SK-N-SH treated with all-trans-retinoic acid at 6 μM for 48 hours (cell line): ENCODE results near the gene PRKG1.

Experiments
- ATAC-seq: fragments of 200-7000 bp; cut with Tn5 transposase; 3 replicates; pipeline ENCODE4 v1.9.1; 2020; ENCODE audit warnings: mild to moderate bottlenecking, moderate library complexity
- ARNTL ChIP-seq: fragments of 450-650 bp; formaldehyde crosslinking; IDR thresholded peaks from 2 replicates; pipeline ENCODE4 v1.5.0; 2020; ENCODE audit warnings: low read depth, mild to moderate bottlenecking, moderate library complexity, borderline replicate concordance
- BACH2 ChIP-seq: fragments of 250-450 bp; sonication (Bioruptor Pico); IDR thresholded peaks from 2 replicates; pipeline ENCODE4 v1.9.0; 2021; ENCODE audit warnings: mild to moderate bottlenecking, borderline replicate concordance
- CSDC2 ChIP-seq: fragments of 250-450 bp; sonication (Bioruptor Pico); IDR thresholded peaks from 2 replicates; pipeline ENCODE4 v1.5.0; 2020; ENCODE audit warnings: mild to moderate bottlenecking, moderate library complexity
- ESRRG ChIP-seq: fragments of 250-450 bp; sonication (Bioruptor Pico); IDR thresholded peaks from 2 replicates; pipeline ENCODE4 v1.6.1; 2021; ENCODE audit warnings: mild to moderate bottlenecking
- ISL1 ChIP-seq: fragments of 250-450 bp; sonication (Bioruptor Pico); IDR thresholded peaks from 2 replicates; pipeline ENCODE4 v2.1.2; 2022; ENCODE audit warnings: mild to moderate bottlenecking, moderate library complexity
- OSR1 ChIP-seq: fragments of 250-450 bp; sonication (Bioruptor Pico); IDR thresholded peaks from 2 replicates; pipeline ENCODE4 v1.8.0; 2022; ENCODE audit warnings: moderate library complexity, mild to moderate bottlenecking, inconsistent platforms
- PPARA ChIP-seq: fragments of 250-450 bp; sonication (Bioruptor Pico); IDR thresholded peaks from 2 replicates; pipeline ENCODE4 v1.5.0; 2020; ENCODE audit warnings: mild to moderate bottlenecking, borderline replicate concordance
- RARB ChIP-seq: fragments of 250-450 bp; sonication (Bioruptor Pico); IDR thresholded peaks from 2 replicates; pipeline ENCODE4 v1.8.0; 2021; ENCODE audit warnings: mild to moderate bottlenecking, moderate library complexity
- SNAI2 ChIP-seq: fragments of 250-450 bp; sonication (Bioruptor Pico); IDR thresholded peaks from 2 replicates; pipeline ENCODE4 v1.5.0; 2020; ENCODE audit warnings: mild to moderate bottlenecking, moderate library complexity
- TCF4 ChIP-seq: fragments of 250-450 bp; sonication (Bioruptor Pico); IDR thresholded peaks from 2 replicates; pipeline ENCODE4 v1.8.0; 2021; ENCODE audit warnings: mild to moderate bottlenecking, moderate library complexity, borderline replicate concordance
- TOX ChIP-seq: fragments of 250-450 bp; sonication (Bioruptor Pico); IDR thresholded peaks from 2 replicates; pipeline ENCODE4 v1.8.0; 2021; ENCODE audit warnings: mild to moderate bottlenecking, moderate library complexity, borderline replicate concordance
- ZC3H10 ChIP-seq: fragments of 250-450 bp; sonication (Bioruptor Pico); IDR thresholded peaks from 2 replicates; pipeline ENCODE4 v1.5.1; 2021; ENCODE audit warnings: mild to moderate bottlenecking, moderate library complexity
- ZNF565 ChIP-seq: fragments of 450-650 bp; formaldehyde crosslinking; conservative IDR thresholded peaks from 2 replicates; pipeline ENCODE4 v1.5.0; 2020; ENCODE audit warnings: low read depth, mild to moderate bottlenecking, moderate library complexity
- ZNF8 ChIP-seq: fragments of 450-650 bp; formaldehyde crosslinking; IDR thresholded peaks from 2 replicates; pipeline ENCODE4 v1.5.0; 2020; ENCODE audit warnings: mild to moderate bottlenecking, moderate library complexity
- TF ChIP-seq, protein P1 (sequence below): fragments of 250-450 bp; sonication (Bioruptor Pico); IDR thresholded peaks from 2 replicates; pipeline ENCODE4 v1.5.0; 2020; ENCODE audit warnings: mild to moderate bottlenecking, moderate library complexity
- TF ChIP-seq, protein P2 (sequence below): fragments of 250-450 bp; sonication (Bioruptor Pico); IDR thresholded peaks from 2 replicates; pipeline ENCODE4 v1.8.0; 2021; ENCODE audit warnings: low read depth, mild to moderate bottlenecking, moderate library complexity, borderline replicate concordance
- TF ChIP-seq, protein P3 (sequence below): fragments of 250-450 bp; sonication (Bioruptor Pico); IDR thresholded peaks from 2 replicates; pipeline ENCODE4 v1.5.1; 2020; ENCODE audit warnings: low read depth, mild to moderate bottlenecking, moderate library complexity

The PRKG1 gene

DNA sequence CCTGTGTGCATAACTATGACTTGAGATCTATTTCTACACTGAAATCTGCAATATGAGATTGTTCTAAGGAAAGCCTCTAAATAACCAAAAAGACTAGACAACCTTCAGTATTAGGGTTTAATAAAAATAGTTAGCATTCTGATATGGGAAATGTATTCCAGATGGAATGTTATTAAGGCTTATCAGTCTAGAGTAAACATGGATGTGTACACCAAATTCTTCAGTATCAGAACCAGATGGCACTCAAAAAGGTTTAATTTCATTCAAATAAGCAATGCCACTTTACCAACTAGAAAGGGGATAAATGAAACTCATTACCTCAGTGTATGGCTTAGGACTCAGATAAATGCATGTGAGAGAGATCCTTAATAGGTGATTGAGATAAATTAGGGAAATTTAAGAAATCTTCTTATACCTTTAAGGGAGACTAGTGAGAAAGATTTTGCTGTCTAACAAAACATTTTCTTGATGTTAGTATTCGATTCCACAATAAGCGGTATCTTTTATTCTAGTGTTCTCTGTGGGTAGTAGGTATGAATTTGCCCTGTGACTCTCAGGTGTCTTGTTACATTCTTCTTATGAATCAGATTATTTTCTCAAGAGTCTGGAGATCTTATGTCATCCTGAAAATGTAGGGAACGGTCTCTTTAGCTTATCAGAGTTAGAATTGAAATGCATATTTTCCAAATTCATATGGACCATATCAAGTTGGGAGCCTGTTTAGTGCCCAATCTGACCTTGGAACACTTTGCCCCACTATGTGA is 159.2 kb downstream of the PRKG1 start:
- peak; percentile 33; the same call in 2 of the 3 replicates for ATAC-seq
- no peak for TF ChIP-seq BACH2 (CRISPR knock-in tag)
- TF ChIP-seq ESRRG (CRISPR knock-in tag), result 0 out of 2 replicates have a peak, but pooled peaks have one; percentile 49
- TF ChIP-seq, protein P1, sequence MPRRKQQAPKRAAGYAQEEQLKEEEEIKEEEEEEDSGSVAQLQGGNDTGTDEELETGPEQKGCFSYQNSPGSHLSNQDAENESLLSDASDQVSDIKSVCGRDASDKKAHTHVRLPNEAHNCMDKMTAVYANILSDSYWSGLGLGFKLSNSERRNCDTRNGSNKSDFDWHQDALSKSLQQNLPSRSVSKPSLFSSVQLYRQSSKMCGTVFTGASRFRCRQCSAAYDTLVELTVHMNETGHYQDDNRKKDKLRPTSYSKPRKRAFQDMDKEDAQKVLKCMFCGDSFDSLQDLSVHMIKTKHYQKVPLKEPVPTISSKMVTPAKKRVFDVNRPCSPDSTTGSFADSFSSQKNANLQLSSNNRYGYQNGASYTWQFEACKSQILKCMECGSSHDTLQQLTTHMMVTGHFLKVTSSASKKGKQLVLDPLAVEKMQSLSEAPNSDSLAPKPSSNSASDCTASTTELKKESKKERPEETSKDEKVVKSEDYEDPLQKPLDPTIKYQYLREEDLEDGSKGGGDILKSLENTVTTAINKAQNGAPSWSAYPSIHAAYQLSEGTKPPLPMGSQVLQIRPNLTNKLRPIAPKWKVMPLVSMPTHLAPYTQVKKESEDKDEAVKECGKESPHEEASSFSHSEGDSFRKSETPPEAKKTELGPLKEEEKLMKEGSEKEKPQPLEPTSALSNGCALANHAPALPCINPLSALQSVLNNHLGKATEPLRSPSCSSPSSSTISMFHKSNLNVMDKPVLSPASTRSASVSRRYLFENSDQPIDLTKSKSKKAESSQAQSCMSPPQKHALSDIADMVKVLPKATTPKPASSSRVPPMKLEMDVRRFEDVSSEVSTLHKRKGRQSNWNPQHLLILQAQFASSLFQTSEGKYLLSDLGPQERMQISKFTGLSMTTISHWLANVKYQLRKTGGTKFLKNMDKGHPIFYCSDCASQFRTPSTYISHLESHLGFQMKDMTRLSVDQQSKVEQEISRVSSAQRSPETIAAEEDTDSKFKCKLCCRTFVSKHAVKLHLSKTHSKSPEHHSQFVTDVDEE, result peak; percentile 75
- TF ChIP-seq, protein P2, sequence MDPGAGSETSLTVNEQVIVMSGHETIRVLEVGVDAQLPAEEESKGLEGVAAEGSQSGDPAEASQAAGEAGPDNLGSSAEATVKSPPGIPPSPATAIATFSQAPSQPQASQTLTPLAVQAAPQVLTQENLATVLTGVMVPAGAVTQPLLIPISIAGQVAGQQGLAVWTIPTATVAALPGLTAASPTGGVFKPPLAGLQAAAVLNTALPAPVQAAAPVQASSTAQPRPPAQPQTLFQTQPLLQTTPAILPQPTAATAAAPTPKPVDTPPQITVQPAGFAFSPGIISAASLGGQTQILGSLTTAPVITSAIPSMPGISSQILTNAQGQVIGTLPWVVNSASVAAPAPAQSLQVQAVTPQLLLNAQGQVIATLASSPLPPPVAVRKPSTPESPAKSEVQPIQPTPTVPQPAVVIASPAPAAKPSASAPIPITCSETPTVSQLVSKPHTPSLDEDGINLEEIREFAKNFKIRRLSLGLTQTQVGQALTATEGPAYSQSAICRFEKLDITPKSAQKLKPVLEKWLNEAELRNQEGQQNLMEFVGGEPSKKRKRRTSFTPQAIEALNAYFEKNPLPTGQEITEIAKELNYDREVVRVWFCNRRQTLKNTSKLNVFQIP (CRISPR knock-in tag), result no peak
- 0 out of 2 replicates have a peak, but pooled peaks have one; percentile 50 for TF ChIP-seq SNAI2 (CRISPR knock-in tag)
- TF ChIP-seq, protein P3, sequence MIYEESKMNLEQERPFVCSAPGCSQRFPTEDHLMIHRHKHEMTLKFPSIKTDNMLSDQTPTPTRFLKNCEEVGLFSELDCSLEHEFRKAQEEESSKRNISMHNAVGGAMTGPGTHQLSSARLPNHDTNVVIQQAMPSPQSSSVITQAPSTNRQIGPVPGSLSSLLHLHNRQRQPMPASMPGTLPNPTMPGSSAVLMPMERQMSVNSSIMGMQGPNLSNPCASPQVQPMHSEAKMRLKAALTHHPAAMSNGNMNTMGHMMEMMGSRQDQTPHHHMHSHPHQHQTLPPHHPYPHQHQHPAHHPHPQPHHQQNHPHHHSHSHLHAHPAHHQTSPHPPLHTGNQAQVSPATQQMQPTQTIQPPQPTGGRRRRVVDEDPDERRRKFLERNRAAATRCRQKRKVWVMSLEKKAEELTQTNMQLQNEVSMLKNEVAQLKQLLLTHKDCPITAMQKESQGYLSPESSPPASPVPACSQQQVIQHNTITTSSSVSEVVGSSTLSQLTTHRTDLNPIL, result peak; percentile 62; the same call in 1 of the 2 replicates
- TF ChIP-seq ISL1 (CRISPR knock-in tag), result peak; percentile 66
- TF ChIP-seq TCF4 (CRISPR knock-in tag), result peak; percentile 92

DNA sequence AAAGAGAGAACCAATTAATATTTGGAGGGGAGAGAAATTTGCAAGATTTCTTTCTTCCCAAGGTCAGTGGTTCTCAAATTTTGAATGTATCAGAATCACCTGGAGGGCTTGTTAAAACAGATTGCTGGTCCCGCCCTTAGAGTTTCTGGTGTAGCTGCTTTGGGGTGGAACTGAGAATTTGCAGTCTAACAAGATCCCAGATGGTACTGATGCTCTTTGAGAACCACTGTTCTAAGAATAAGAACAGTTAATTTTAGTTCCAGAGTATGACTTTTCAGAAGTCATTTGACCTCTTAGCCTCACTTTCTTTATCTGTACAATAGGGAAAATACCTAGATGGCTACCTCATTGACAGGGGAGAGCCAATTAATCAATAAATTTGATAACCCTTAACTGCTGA is 161.6 kb downstream of the PRKG1 start:
- ATAC-seq, result no peak
- TF ChIP-seq, protein P1, result no peak
- TF ChIP-seq ZC3H10 (CRISPR knock-in tag), result no peak
- TF ChIP-seq ZNF8 (CRISPR knock-in tag), result no peak
- no peak for TF ChIP-seq PPARA
- no peak for TF ChIP-seq BACH2 (CRISPR knock-in tag)
- TF ChIP-seq ARNTL (CRISPR knock-in tag), result no peak
- TF ChIP-seq OSR1 (CRISPR knock-in tag), result no peak
- no peak for TF ChIP-seq RARB
- no peak for TF ChIP-seq TOX (CRISPR knock-in tag)
- TF ChIP-seq, protein P2 (CRISPR knock-in tag), result no peak
- no peak for TF ChIP-seq ESRRG (CRISPR knock-in tag)
- no peak for TF ChIP-seq CSDC2 (CRISPR knock-in tag)
- TF ChIP-seq, protein P3, result no peak
- no peak for TF ChIP-seq ISL1 (CRISPR knock-in tag)
- TF ChIP-seq ZNF565 (CRISPR knock-in tag), result no peak
